ENCODE measurements around the gene RPS3A. TPM values are rescaled to one million over a fixed set of nuclear protein-coding genes. Genes with fewer than 3 reads are reported as not detected.
"Not testable (repeated sequence)": the region's sequence is repeated elsewhere in the genome, so short reads cannot be mapped to it uniquely, and the experiment has no call there.

RPS3A gene
- polyA plus RNA-seq (ENCODE audit: insufficient read length) = 3,930 TPM
- long read RNA-seq, donor 1, transcript RPS3A-208 (4 exons, 576 nt) = minor isoform, 19 of 2,503 reads
- long read RNA-seq, donor 1, transcript RPS3A-201 (6 exons, 934 nt) = major isoform, 2,186 of 2,503 reads
- long read RNA-seq, donor 1, transcript RPS3A-205 (6 exons, 674 nt) = minor isoform, 29 of 2,503 reads
- long read RNA-seq, donor 1, partial matches to known transcripts = 213 of 2,503 reads
- long read RNA-seq, donor 1, other reads (novel, unspliced or antisense) = 54 of 2,503 reads
- long read RNA-seq, donor 2, transcript RPS3A-208 (4 exons, 576 nt) = minor isoform, 15 of 2,567 reads
- long read RNA-seq, donor 2, transcript RPS3A-201 (6 exons, 934 nt) = major isoform, 2,219 of 2,567 reads
- long read RNA-seq, donor 2, transcript RPS3A-205 (6 exons, 674 nt) = minor isoform, 27 of 2,567 reads
- long read RNA-seq, donor 2, partial matches to known transcripts = 241 of 2,567 reads
- long read RNA-seq, donor 2, other reads (novel, unspliced or antisense) = 61 of 2,567 reads
- long read RNA-seq, donor 3, transcript RPS3A-205 (6 exons, 674 nt) = minor isoform, 19 of 2,013 reads
- long read RNA-seq, donor 3, transcript RPS3A-201 (6 exons, 934 nt) = major isoform, 1,751 of 2,013 reads
- long read RNA-seq, donor 3, transcript RPS3A-208 (4 exons, 576 nt) = minor isoform, 8 of 2,013 reads
- long read RNA-seq, donor 3, partial matches to known transcripts = 191 of 2,013 reads
- long read RNA-seq, donor 3, other reads (novel, unspliced or antisense) = 41 of 2,013 reads
- long read RNA-seq, donor 4, transcript RPS3A-205 (6 exons, 674 nt) = minor isoform, 5 of 585 reads
- long read RNA-seq, donor 4, transcript RPS3A-201 (6 exons, 934 nt) = major isoform, 387 of 585 reads
- long read RNA-seq, donor 4, transcript RPS3A-208 (4 exons, 576 nt) = minor isoform, 7 of 585 reads
- long read RNA-seq, donor 4, partial matches to known transcripts = 179 of 585 reads
- long read RNA-seq, donor 4, other reads (novel, unspliced or antisense) = 7 of 585 reads
- long read RNA-seq, donor 5, transcript RPS3A-205 (6 exons, 674 nt) = minor isoform, 29 of 4,945 reads
- long read RNA-seq, donor 5, transcript RPS3A-201 (6 exons, 934 nt) = major isoform, 4,362 of 4,945 reads
- long read RNA-seq, donor 5, transcript RPS3A-208 (4 exons, 576 nt) = minor isoform, 33 of 4,945 reads
- long read RNA-seq, donor 5, partial matches to known transcripts = 387 of 4,945 reads
- long read RNA-seq, donor 5, other reads (novel, unspliced or antisense) = 132 of 4,945 reads
- long read RNA-seq, donor 6, transcript RPS3A-205 (6 exons, 674 nt) = minor isoform, 26 of 2,863 reads
- long read RNA-seq, donor 6, transcript RPS3A-201 (6 exons, 934 nt) = major isoform, 2,525 of 2,863 reads
- long read RNA-seq, donor 6, transcript RPS3A-208 (4 exons, 576 nt) = minor isoform, 11 of 2,863 reads
- long read RNA-seq, donor 6, partial matches to known transcripts = 233 of 2,863 reads
- long read RNA-seq, donor 6, other reads (novel, unspliced or antisense) = 66 of 2,863 reads
- long read RNA-seq, donor 7, transcript RPS3A-205 (6 exons, 674 nt) = minor isoform, 42 of 4,862 reads
- long read RNA-seq, donor 7, transcript RPS3A-208 (4 exons, 576 nt) = minor isoform, 39 of 4,862 reads
- long read RNA-seq, donor 7, transcript RPS3A-201 (6 exons, 934 nt) = major isoform, 4,103 of 4,862 reads
- long read RNA-seq, donor 7, partial matches to known transcripts = 538 of 4,862 reads
- long read RNA-seq, donor 7, other reads (novel, unspliced or antisense) = 133 of 4,862 reads
- long read RNA-seq, donor 8, transcript RPS3A-201 (6 exons, 934 nt) = major isoform, 1,100 of 1,252 reads
- long read RNA-seq, donor 8, transcript RPS3A-205 (6 exons, 674 nt) = minor isoform, 14 of 1,252 reads
- long read RNA-seq, donor 8, transcript RPS3A-208 (4 exons, 576 nt) = minor isoform, 12 of 1,252 reads
- long read RNA-seq, donor 8, partial matches to known transcripts = 107 of 1,252 reads
- long read RNA-seq, donor 8, other reads (novel, unspliced or antisense) = 19 of 1,252 reads

- DNase-seq = peak; percentile 98
These were observed at the start of gene RPS3A for GRCh38 chr4:151099229-151099975. Gene RPS3A (plus strand): TSS chr4:151099628. CDS start chr4:151099653, 25 bp downstream.

DNA sequence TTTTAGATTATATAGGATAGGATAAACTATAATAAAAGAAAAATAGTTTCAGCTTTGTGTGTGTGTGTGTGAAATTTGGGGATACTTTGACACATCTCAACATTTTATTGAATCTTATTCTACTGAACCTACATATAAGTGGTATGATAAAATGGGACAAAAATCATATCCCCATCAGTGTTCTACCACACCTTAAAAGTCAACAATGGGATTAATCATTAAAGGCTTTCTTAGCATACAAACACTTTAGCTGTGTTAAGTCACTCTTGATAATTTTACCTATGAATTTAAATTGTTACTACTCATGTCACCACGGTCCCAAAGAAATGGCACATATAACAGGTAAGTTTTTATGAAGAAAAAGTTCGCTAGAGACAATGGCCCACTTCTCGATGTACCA lies 46.6 kb upstream of the RPS3A start:
- DNase-seq = no peak

- no peak for DNase-seq
These were observed 43.9 kb upstream of the RPS3A start for GRCh38 chr4:151055539-151055938.

DNA sequence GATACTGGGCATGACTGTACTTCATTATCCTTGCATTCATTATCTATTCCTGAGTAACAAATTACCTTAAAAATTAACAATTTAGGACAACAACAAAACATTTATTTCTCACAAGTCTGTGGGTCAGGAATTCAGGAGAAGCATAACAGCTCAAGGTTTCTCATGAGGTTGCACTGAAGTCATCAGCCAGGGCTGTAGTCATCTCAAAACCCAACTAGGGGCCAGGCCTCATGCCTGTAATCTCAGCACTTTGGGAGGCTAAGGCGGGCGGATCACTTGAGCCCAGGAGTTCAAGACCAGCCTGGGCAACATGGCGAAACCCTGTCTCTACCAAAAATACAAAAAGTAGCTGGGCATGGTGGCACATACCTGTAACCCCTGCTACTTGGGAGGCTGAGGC lies 36.3 kb upstream of the RPS3A start:
- not testable (repeated sequence) for DNase-seq

DNA sequence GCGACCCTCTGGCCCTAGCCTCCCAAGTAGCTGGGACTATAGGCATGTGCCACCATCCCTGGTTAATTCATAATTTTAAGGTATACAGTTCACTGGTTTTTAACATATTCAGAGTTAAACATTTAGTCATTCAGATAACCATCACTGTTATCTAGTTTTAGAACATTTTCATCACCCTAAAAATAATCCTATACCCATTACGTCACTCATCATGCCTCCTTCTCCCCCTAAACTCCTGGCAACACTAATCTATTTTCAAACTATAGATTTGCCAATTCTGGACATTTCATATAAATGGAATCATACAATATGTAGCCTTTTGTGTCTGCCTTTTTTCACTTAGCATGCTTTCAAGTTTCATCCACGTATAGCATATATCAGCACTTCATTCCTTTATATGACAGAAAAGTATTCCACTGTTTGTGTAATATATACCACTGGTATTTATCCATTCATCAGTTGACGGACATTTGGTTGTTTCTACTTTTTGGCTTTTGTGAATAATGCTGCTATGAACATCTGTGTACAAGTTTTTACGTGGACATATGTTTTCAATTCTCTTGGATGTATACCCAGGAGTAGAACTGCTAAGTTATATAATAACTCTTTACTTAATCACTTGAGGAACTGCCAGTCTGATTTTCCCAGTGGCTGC lies 32.0 kb upstream of the RPS3A start:
- DNase-seq = no peak

- DNase-seq = no peak
These were observed 25.0 kb upstream of the RPS3A start for GRCh38 chr4:151074416-151074916.

GRCh38 chr4:151077978-151078377 lies 21.4 kb upstream of the RPS3A start:
- not testable (repeated sequence) for DNase-seq

GRCh38 chr4:151087467-151087866 lies 12.0 kb upstream of the RPS3A start:
- DNase-seq = no peak

- no peak for DNase-seq
These were observed 8.4 kb upstream of the RPS3A start for GRCh38 chr4:151091047-151091446.

DNA sequence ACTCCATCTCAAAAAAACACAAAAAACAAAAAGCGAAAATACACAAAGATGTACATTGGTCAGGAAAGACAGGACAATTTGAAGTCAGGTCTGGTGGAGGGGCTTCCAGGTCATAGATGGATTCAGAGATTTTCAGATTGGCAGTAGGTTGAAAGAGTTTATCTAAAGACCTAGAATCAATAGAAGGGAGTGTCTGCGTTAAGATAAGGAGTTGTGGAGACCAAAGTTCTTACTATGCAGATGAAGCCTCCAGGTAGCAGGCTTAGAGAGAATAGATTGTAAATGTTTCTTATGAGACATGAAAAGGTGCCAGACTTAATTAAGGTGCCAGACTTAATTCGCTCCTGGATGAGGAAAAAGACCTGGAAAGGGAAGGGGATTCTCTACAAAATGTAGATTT lies 6.9 kb upstream of the RPS3A start:
- DNase-seq = no peak

GRCh38 chr4:151093203-151093602 lies 6.2 kb upstream of the RPS3A start:
- DNase-seq = no peak

DNA sequence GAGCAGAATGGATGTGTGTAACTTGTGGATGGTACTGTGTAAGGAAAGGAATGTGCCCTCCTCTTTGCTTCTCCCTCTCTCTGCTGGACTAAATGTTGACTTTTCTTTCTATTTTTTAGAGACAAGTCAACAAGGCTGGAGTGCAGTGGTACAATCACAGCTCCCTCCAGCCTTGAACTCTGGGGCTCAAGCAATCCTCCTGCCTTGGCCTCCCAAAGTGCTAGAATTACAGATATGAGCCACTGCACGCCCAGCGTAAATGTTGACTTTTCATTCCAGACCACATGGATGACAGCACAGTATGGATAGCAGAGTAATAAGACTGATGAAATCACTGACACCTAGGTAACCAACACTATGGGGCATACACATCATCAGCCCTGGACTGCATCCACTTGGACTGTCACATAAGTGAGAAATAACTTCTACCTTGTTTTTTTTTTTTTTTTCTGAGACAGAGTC lies 5.1 kb upstream of the RPS3A start:
- no peak for DNase-seq

DNA sequence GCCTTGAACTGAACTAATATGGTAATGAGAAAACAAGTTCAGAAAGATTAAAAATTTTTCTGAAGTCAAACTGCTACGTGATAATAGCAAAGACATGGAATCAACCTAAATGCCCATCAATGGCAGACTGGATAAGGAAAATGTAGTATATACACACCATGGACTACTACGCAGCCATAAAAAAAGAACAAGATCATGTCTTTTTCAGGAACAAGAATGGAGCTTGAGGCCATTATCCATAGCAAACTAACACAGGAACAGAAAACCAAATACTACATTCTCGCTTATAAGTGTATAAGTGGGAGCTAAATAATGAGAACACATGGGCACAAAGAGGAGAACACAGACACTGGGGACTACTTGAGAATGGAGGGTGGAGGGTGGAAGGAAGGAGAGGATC lies 4.3 kb upstream of the RPS3A start:
- DNase-seq = no peak

GRCh38 chr4:151097759-151098158 lies 1.7 kb upstream of the RPS3A start:
- DNase-seq = no peak

- no peak for DNase-seq
These were observed 524 bp upstream of the RPS3A start for GRCh38 chr4:151098979-151099228.

DNA sequence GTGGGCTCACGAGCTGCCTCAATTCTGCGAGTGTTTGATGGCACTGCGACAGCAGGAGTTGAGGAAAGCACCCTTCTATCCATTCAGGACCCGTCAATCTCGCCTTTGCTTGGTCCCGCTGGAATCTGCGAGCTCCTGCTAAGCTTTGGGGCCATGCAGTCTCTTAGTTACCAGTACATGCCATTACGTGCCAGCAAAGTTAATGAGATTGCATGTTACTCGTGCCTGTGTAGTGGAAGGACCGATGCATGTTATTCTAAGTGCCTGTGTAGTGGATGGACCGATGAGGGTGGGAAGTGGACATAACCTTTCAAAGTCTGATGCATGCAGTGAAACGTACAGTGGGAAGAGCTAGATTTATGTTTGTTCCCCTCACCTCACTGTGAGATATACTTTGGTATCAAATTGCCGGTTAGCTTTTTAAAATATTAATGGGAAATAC lies 569 bp downstream of the RPS3A start:
- DNase-seq = no peak

GRCh38 chr4:151100531-151100930 lies 1.1 kb downstream of the RPS3A start:
- no peak for DNase-seq

DNA sequence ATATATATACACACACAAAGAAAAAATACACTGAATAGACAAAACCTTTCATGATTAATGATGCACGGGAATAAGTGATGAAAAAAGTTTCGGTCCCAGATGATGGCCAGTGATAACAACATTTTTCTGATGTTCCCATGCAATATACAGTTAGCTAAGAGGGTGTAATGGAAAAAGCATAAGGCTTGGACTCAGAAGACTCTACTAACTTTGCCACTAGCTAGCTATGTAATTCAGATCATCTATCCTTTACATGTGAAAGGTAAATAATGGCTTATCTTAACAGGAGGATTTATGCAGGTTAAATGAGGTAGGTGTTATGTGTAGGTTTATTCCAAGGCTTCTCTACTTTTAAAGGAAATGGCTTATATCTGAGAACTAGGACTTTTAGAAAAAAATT lies 4.3 kb downstream of the RPS3A start:
- DNase-seq = no peak

DNA sequence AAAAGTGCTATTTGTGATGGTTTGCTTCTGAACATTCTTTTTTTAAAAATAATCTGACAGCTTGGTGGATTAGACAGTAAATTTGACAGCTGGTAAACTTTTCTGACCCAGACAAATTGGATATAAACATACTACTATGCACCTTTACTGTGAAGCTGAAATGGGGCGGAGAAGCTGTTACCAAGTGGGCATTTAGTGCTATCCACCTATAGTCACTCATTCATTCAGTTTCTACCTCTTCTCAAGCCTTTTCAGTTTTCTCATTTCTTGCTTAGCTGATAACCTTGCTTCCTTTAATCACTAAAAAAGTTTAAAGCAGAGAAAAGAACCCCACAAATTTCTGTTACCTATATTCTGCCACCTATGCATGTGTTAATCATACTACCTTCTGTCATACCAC lies 5.2 kb downstream of the RPS3A start:
- no peak for DNase-seq
